Naive B cell (primary cell): ENCODE results near the gene PLEKHG5. TPM values are rescaled to one million over a fixed set of nuclear protein-coding genes. Genes with fewer than 3 reads are reported as not detected.
"Not testable (repeated sequence)": the region's sequence is repeated elsewhere in the genome, so short reads cannot be mapped to it uniquely, and the experiment has no call there.

Source experiments
- ATAC-seq, 2 donors: fragments of 150-1000 bp; cut with Tn5 transposase; 2 replicates each; pipeline ENCODE4 v1.10.0; 2021; ENCODE audit warnings: low read depth in 2 of 2, mild to moderate bottlenecking in 2 of 2, moderate library complexity in 2 of 2
- DNase-seq: peaks from one replicate; pipeline ENCODE4 v3.0.0; 2022
- H3K27ac Mint-ChIP-seq, 6 donors: one replicate each; pipeline ENCODE4 v1.8.0; 2020 to 2022; ENCODE audit warnings: mild to moderate bottlenecking in 6 of 6, mixed read lengths in 6 of 6, moderate library complexity in 5 of 6, inconsistent platforms in 2 of 6
- H3K27me3 Mint-ChIP-seq, 3 donors: one replicate each; pipeline ENCODE4 v1.8.0; 2021 to 2022; ENCODE audit warnings: mixed read lengths in 3 of 3, mild to moderate bottlenecking in 1 of 3
- H3K36me3 Mint-ChIP-seq, 2 donors: one replicate each; pipeline ENCODE4 v1.8.0; 2020 to 2022; ENCODE audit warnings: mixed read lengths in 2 of 2, inconsistent platforms in 1 of 2, mild to moderate bottlenecking in 1 of 2
- H3K4me1 Mint-ChIP-seq, 3 donors: one replicate each; pipeline ENCODE4 v1.8.0; 2020 to 2022; ENCODE audit warnings: mixed read lengths in 3 of 3, inconsistent platforms in 1 of 3, mild to moderate bottlenecking in 1 of 3, moderate library complexity in 1 of 3
- H3K4me3 Mint-ChIP-seq, 8 donors: one replicate each; pipeline ENCODE4 v1.8.0; 2020 to 2022; ENCODE audit warnings: mild to moderate bottlenecking in 8 of 8, mixed read lengths in 8 of 8, moderate library complexity in 8 of 8, inconsistent platforms in 2 of 8
- H3K9me3 Mint-ChIP-seq, 7 donors: one replicate each; pipeline ENCODE4 v1.8.0; 2020 to 2022; ENCODE audit warnings: mixed read lengths in 7 of 7, mild to moderate bottlenecking in 5 of 7, inconsistent platforms in 2 of 7, moderate library complexity in 1 of 7
- polyA plus RNA-seq, 6 donors: library from polyadenylated mRNA; unstranded; fragments of 300-500 nt; fragmentation: Illumina TruSeq; gene quantifications; one replicate each; pipeline ENCODE4 v1.2.3, GENCODE V29; 2021; ENCODE audit warnings: low read depth in 6 of 6

PLEKHG5 gene
- polyA plus RNA-seq, 6 donors from 2014 or later, result not detected

DNA sequence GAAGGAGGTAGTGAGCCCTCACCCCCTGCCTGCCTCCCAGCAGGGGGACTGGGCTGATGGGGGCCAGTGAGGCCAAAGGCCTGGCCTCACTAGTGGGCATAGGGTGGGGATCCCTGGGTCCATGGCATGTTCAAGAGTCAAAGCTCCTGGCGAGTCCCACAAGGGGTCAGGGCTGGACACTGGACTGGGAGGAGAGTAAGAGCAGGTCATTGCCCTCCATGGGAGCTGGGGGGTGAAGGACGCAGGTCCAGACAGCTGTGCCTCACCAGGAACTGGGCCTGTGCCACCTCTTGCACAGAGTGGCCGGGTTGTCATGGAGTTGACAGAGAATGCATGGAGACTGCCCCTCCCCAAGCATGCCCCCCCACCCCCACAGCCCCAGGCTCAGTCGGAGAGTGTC is 45.5 kb downstream of the PLEKHG5 start:
- ATAC-seq, H3K36me3 Mint-ChIP-seq, H3K9me3 Mint-ChIP-seq, DNase-seq, H3K27ac Mint-ChIP-seq: not testable (repeated sequence)
- H3K27me3 Mint-ChIP-seq, result peaks cover 24 to 81% (median 55%) of the 10 kb centered on the region in 3 donors
- H3K4me1 Mint-ChIP-seq, result peaks cover 7 to 27% (median 9%) of the 10 kb centered on the region in 3 donors
- H3K4me3 Mint-ChIP-seq, result peak overlapping the region in 2 of 8 donors; percentile 68 to 73

DNA sequence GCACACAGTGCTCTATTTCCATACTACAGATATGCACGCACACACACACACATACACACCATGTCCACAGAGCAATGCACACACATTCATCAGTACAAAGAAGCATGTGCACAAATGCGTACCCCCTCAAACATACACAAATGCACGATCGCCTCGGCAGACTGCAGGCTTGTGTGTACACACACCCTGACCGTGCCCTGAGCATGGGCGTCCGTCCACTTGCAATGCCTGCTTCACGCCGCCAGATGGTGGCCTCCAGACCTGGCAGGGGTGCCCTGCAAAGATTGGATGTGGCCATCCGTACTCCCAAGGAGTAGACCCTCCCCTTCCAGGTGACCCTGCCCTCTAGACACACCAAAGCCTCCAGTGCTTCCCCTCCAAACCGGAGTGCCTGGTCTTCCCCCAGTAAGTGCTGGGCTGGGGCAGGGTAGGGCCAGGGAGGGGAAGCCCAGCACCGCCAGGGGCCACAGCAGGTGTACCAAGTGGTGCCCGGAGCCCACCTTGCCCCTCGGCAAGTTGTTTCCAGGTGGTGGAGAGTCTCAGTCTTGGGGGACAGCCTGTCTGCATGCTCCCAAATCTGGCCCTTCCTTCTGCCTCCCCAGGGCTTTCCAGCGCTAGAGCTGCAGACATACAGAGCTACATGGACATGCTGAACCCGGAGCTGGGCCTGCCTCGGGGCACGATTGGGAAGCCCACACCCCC is 46.3 kb downstream of the PLEKHG5 start:
- Mint-ChIP-seq H3K4me3 (no peak overlapping the region), H3K36me3 (no peaks in the 10 kb centered on the region), H3K9me3 (no peaks in the 10 kb centered on the region), H3K27me3 (peaks cover 19 to 76% (median 49%) of the 10 kb centered on the region in 3 donors), H3K27ac (no peak overlapping the region), H3K4me1 (peaks cover 7 to 29% (median 9%) of the 10 kb centered on the region in 3 donors)
- no peak for ATAC-seq
- DNase-seq, result no peak

DNA sequence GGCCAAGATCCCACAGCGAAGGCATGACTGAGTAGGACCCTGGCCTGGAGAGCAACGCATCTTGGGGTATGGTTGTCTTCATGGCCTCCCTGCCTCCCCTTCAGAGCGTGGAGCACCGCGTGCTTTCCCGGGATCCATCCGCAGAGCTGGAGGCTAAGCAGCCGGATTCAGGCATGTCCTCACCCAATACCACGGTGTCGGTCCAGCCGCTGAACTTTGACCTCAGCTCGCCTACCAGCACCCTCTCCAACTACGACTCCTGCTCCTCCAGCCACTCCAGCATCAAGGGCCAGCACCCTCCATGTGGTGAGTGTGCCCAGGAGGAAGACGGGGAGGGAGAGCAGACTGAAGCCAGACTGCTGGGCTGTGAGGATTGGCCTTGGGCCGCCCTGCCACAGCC is 47.1 kb downstream of the PLEKHG5 start:
- Mint-ChIP-seq H3K9me3 (peaks cover 0 to 1% (median 0%) of the 10 kb centered on the region in 7 donors), H3K36me3 (no peaks in the 10 kb centered on the region), H3K4me1 (peaks cover 7 to 26% (median 8%) of the 10 kb centered on the region in 3 donors), H3K27me3 (peaks cover 14 to 74% (median 46%) of the 10 kb centered on the region in 3 donors), H3K27ac (no peak overlapping the region), H3K4me3 (peak overlapping the region in 1 of 8 donors; percentile 35)
- no peak for ATAC-seq
- no peak for DNase-seq

DNA sequence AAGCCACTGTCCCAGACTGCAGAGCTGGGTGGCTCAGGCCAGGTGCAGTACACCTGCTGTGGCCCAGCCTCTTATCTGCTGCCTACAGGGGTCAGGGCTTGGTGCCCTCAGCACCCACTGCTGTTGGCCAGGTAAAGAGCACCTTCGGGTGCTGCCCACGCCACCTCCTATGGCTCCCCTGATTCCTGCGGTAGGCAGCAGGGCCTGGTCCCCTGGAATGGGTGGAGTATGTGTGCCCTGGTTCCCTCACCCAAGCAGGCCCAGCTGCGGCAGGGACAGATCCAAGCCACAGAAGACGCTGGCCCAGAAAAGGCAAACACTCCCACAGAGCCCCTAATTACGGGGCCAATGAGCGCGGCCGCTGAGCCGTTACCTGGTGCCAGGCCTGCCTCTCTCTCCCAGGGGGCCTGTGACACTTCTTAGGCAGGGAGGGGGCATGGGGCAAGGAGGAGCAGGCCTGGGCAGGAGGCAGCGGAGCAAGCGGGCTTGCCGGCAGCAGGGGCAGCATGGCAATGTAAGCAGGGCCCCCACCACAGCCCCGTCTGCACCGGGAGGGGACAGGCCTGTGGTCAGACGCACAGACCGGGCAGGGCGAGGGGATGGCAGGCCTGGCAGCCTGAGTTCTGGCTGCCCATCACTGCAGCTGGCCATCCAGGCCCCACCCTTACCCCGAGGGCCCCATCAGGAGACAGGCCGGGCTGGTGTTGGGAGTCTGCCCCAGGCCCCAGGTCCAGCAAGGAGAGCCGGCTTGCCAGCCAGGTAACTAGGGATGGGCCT is 47.9 kb downstream of the PLEKHG5 start:
- peaks cover 15 to 72% (median 46%) of the 10 kb centered on the region in 3 donors for H3K27me3 Mint-ChIP-seq
- no peak overlapping the region for H3K4me3 Mint-ChIP-seq
- DNase-seq (no peak), ATAC-seq (no peak)
- peaks cover 0 to 3% (median 0%) of the 10 kb centered on the region in 7 donors for H3K9me3 Mint-ChIP-seq
- H3K36me3 Mint-ChIP-seq, result no peaks in the 10 kb centered on the region
- H3K4me1 Mint-ChIP-seq, result peaks cover 5 to 23% (median 7%) of the 10 kb centered on the region in 3 donors
- H3K27ac Mint-ChIP-seq, result no peak overlapping the region

DNA sequence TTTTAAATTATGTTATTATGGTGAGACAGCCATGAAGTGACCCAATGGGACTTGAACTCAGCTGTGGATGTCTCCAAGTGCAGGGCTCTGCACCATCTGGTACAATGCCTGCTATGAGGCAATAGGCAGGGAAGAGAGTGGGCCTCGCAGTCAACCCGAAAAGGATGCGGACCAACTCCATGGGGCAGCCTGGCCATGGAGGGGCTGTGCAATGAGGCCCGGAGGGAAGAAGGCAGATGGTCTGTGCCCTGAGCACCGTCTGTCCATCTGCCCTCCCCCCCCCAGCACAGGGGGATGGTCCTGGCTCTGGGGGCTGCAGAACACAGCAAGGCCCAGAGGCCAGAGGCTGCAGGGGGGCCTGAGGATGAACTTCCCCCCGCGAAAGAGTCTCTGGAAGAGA is 49.9 kb downstream of the PLEKHG5 start:
- peak overlapping the region in 4 of 8 donors; percentile 35 to 56 (median 46) for H3K4me3 Mint-ChIP-seq
- DNase-seq (no peak), ATAC-seq (no peak)
- peaks cover 7 to 21% (median 13%) of the 10 kb centered on the region in 3 donors for H3K4me1 Mint-ChIP-seq
- H3K27me3 Mint-ChIP-seq, result peaks cover 20 to 81% (median 57%) of the 10 kb centered on the region in 3 donors
- H3K9me3 Mint-ChIP-seq, result peaks cover 0 to 3% (median 0%) of the 10 kb centered on the region in 7 donors
- H3K27ac Mint-ChIP-seq, result no peak overlapping the region
- H3K36me3 Mint-ChIP-seq, result no peaks in the 10 kb centered on the region

DNA sequence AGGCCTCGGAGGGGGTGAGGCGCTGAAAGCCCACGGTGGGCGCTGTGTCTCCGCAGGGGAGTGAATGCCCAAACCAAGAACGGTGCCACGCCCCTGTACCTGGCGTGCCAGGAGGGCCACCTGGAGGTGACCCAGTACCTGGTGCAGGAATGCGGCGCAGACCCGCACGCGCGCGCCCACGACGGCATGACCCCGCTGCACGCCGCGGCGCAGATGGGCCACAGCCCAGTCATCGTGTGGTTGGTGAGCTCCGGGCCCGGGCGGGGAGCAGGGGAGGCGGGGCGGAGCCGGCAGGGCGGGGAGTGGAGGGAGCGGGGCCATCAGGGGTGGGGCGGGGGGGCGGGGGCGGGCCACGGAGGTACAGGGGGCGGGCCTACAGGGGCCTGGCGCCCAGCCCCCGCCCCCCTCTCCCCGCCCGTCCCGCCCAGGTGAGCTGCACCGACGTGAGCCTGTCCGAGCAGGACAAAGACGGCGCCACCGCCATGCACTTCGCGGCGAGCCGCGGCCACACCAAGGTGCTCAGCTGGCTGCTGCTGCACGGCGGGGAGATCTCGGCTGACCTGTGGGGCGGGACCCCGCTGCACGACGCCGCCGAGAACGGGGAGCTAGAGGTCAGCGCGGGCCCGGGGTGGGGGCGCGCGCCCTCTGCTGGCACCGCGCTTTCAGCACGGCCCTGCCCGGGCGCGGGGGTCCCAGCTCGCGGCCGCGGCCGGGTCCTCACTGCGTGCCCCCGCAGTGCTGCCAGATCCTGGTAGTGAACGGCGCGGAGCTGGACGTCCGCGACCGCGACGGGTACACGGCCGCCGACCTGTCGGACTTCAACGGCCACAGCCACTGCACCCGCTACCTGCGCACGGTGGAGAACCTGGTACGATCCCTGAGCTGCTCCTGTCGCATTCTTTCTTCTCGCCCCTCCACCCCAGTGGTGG is 51.0 kb downstream of the PLEKHG5 start:
- H3K27me3 Mint-ChIP-seq, result peaks cover 16 to 75% (median 53%) of the 10 kb centered on the region in 3 donors
- peak; percentile 71 to 78 for ATAC-seq
- peaks cover 7 to 17% (median 13%) of the 10 kb centered on the region in 3 donors for H3K4me1 Mint-ChIP-seq
- H3K9me3 Mint-ChIP-seq, result peaks cover 0 to 3% (median 0%) of the 10 kb centered on the region in 7 donors
- peak overlapping the region in 6 of 8 donors; percentile 32 to 78 (median 54) for H3K4me3 Mint-ChIP-seq
- H3K27ac Mint-ChIP-seq, result no peak overlapping the region
- peak; percentile 37 for DNase-seq
- H3K36me3 Mint-ChIP-seq, result no peaks in the 10 kb centered on the region

DNA sequence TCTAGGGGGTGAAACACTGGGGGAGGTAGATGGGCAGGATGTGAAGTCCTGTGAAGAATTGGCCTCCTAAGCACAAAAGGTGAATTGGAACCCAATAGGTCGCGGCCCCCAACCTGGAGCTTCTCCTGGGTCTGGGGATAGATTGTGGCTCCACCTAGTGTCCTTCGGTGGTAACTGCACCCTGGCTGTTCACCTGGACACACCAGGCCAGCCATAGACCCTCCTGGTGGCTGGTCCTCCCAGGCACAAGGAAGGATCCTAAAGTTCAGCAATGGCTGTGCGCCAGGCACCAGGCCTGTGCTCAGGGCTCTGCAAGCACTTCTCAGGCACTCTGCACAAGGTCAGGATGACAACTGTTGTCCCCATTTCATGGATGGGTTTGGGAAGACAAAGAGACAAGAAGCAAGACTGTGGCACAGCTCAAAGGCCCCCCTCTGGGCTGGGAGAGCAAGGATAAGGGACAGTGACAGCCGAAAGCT is 53.4 kb downstream of the PLEKHG5 start:
- Mint-ChIP-seq H3K4me3 (peak overlapping the region in 3 of 8 donors; percentile 29 to 40 (median 39)), H3K27ac (no peak overlapping the region), H3K27me3 (peaks cover 15 to 69% (median 55%) of the 10 kb centered on the region in 3 donors), H3K36me3 (no peaks in the 10 kb centered on the region), H3K4me1 (peaks cover 7 to 17% (median 13%) of the 10 kb centered on the region in 3 donors), H3K9me3 (peaks cover 0 to 3% (median 0%) of the 10 kb centered on the region in 7 donors)
- DNase-seq, result peak; percentile 61
- ATAC-seq, result peak; percentile 60 to 61

DNA sequence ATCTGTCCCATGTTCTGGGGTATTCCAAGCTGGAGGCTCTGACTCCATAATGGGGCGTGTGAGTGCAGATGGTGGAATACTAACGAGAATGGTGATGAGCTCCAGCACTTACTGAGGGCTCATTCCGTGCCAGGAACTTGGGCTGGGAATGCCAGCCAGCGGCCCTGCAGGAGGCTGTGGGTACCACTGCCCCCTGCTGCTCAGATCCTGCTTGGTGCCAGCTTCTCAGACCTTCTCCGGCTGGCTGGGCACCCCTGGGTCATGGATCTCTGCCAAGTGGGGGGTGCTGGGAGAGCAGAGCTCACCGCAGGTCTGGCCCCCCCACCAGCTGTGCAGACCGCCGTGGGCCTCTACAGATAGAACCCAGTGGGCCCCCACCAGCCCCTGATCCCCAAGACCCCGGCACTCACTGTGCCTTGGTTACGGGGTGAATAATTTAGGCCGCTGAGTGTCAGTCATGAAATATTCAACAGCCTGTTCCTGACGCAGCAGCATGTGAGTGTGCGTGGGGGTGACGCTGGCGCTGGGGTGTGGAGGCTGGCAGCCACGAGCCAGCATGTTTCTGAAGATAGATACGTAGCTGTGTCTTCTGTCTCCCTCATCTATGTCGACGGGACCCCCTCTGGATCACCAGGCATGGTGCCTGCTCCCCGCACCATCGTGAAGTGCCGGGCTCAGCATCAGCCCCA is 54.3 kb downstream of the PLEKHG5 start:
- Mint-ChIP-seq H3K27me3 (peaks cover 15 to 69% (median 55%) of the 10 kb centered on the region in 3 donors), H3K4me1 (peaks cover 7 to 17% (median 13%) of the 10 kb centered on the region in 3 donors)
- H3K36me3 Mint-ChIP-seq, H3K27ac Mint-ChIP-seq, DNase-seq, H3K4me3 Mint-ChIP-seq, ATAC-seq, H3K9me3 Mint-ChIP-seq: not testable (repeated sequence)

DNA sequence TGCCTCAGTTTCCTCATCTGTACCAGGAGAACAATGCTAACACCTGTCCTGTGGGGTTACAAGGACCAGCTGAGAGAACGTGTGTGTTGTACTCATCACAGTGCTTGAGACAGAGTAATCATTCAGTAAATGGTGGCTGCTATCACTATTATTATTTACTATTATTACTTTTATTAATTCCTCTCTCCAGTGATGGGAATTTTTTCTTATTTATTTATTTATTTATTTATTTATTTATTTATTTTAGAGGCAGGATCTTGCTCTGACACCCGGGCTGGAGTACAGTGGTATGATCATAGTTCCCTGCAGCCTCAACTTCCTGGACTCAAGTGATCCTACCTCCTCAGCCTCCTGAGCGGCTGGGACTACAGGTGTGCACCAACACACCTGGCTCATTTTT is 55.2 kb downstream of the PLEKHG5 start:
- not testable (repeated sequence) for H3K9me3 Mint-ChIP-seq, H3K4me3 Mint-ChIP-seq, H3K36me3 Mint-ChIP-seq, H3K27ac Mint-ChIP-seq, ATAC-seq, DNase-seq
- H3K4me1 Mint-ChIP-seq, result peaks cover 7 to 16% (median 13%) of the 10 kb centered on the region in 3 donors
- H3K27me3 Mint-ChIP-seq, result peaks cover 15 to 65% (median 49%) of the 10 kb centered on the region in 3 donors

DNA sequence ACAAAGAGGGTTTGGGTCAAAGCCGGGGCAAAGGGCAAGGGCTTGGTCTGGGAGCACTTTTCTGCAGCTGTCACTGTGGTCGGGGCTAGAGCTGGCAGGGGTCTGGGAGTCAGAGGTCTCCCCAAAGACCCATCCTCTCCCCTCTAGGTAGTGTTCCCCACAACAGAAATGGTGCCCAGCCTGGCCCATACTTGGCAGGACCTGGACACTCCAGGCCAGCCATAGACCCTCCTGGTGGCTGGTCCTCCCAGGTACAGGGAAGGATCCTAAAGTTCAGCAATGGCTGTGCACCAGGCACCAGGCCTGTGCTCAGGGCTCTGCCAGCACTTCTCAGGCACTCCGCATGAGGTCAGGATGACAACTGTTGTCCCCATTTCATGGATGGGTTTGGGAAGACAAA is 55.9 kb downstream of the PLEKHG5 start:
- Mint-ChIP-seq H3K4me1 (peaks cover 7 to 13% (median 12%) of the 10 kb centered on the region in 3 donors), H3K36me3 (no peaks in the 10 kb centered on the region), H3K27ac (no peak overlapping the region), H3K27me3 (peaks cover 15 to 63% (median 45%) of the 10 kb centered on the region in 3 donors), H3K9me3 (peaks cover 0 to 3% (median 0%) of the 10 kb centered on the region in 7 donors), H3K4me3 (no peak overlapping the region)
- DNase-seq (no peak), ATAC-seq (no peak)

DNA sequence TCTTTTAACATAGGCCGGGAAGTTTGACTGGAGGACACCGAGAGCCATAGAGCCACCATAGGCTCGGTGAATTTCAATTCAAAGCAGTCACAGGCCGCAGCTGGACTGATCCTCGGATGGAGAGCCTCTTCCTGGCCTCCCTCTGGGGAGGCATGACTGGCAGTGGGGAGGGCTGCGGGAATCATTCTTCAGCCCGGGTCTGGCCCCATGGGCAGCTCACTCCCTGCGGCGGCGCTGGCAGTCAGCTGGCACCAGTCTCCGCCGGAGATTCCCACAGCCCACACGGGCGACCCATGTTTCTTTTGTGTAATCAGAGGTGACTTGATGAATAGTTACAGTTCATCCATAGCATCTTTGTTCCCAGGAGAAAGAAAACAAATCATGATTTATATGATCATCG is 56.3 kb downstream of the PLEKHG5 start:
- no peak for DNase-seq
- ATAC-seq, result no peak
- H3K36me3 Mint-ChIP-seq, result no peaks in the 10 kb centered on the region
- no peak overlapping the region for H3K27ac Mint-ChIP-seq
- peaks cover 7 to 13% (median 12%) of the 10 kb centered on the region in 3 donors for H3K4me1 Mint-ChIP-seq
- no peak overlapping the region for H3K4me3 Mint-ChIP-seq
- peaks cover 0 to 3% (median 0%) of the 10 kb centered on the region in 7 donors for H3K9me3 Mint-ChIP-seq
- H3K27me3 Mint-ChIP-seq, result peaks cover 15 to 67% (median 50%) of the 10 kb centered on the region in 3 donors

DNA sequence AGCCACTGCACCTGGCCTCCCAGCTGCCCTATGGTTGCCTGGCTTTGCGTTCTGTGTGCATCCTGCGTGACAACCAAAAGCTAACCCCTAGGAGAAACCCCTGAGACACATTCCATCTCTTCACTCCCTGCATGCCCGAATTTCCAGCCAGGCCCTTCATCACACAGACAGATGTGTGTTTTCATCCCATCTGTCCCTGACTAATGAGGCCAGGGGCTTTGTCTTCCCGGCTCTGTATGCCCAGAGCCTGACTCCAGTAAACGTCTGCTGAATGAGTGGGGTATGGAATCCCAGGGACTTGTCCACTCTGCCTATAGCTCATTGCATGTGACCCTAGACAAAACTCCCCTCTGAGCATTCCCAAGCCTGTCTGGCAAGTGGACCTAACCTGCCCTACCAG is 57.3 kb downstream of the PLEKHG5 start:
- Mint-ChIP-seq H3K27me3 (peaks cover 12 to 66% (median 52%) of the 10 kb centered on the region in 3 donors), H3K9me3 (peaks cover 0 to under 1% (median 0%) of the 10 kb centered on the region in 7 donors), H3K36me3 (no peaks in the 10 kb centered on the region), H3K27ac (no peak overlapping the region), H3K4me3 (no peak overlapping the region), H3K4me1 (peaks cover 3 to 8% (median 6%) of the 10 kb centered on the region in 3 donors)
- DNase-seq (no peak), ATAC-seq (no peak)
